ENCODE data around the gene CDK14.
"Not testable (repeated sequence)": the region's sequence is repeated elsewhere in the genome, so short reads cannot be mapped to it uniquely, and the experiment has no call there.

CDK14 gene

GRCh38 chr7:90928700-90929424 lies 332.7 kb downstream of the CDK14 start:
- not testable (repeated sequence) for DNase-seq

- DNase-seq, result no peak
These were observed 336.1 kb downstream of the CDK14 start for GRCh38 chr7:90931986-90932916.

- no peak for DNase-seq
These were observed 336.9 kb downstream of the CDK14 start for GRCh38 chr7:90933041-90933440.

- no peak for DNase-seq
These were observed 337.9 kb downstream of the CDK14 start for GRCh38 chr7:90933984-90934383.

GRCh38 chr7:90938371-90938770 lies 342.2 kb downstream of the CDK14 start:
- DNase-seq, result no peak

- no peak for DNase-seq
These were observed 343.5 kb downstream of the CDK14 start for GRCh38 chr7:90939666-90940065.

- no peak for DNase-seq
These were observed 347.9 kb downstream of the CDK14 start for GRCh38 chr7:90944021-90944420.

GRCh38 chr7:90945104-90945787 lies 349.1 kb downstream of the CDK14 start:
- DNase-seq, result no peak

GRCh38 chr7:90946730-90947501 lies 350.8 kb downstream of the CDK14 start:
- no peak for DNase-seq

GRCh38 chr7:90948085-90948484 lies 352.0 kb downstream of the CDK14 start:
- DNase-seq, result no peak

GRCh38 chr7:90951229-90951628 lies 355.1 kb downstream of the CDK14 start:
- DNase-seq, result no peak

GRCh38 chr7:90951986-90952954 lies 356.1 kb downstream of the CDK14 start:
- DNase-seq, result no peak

- DNase-seq, result no peak
These were observed 359.6 kb downstream of the CDK14 start for GRCh38 chr7:90955641-90956207.

- DNase-seq, result no peak
These were observed 361.8 kb downstream of the CDK14 start for GRCh38 chr7:90957883-90958282.

- no peak for DNase-seq
These were observed 362.5 kb downstream of the CDK14 start for GRCh38 chr7:90958647-90959046.

GRCh38 chr7:90961037-90961725 lies 365.1 kb downstream of the CDK14 start:
- DNase-seq, result no peak

GRCh38 chr7:90965211-90965610 lies 369.1 kb downstream of the CDK14 start:
- DNase-seq, result no peak

GRCh38 chr7:90966346-90966745 lies 370.2 kb downstream of the CDK14 start:
- no peak for DNase-seq

GRCh38 chr7:90968871-90969270 lies 372.8 kb downstream of the CDK14 start:
- no peak for DNase-seq

GRCh38 chr7:90972906-90973550 lies 376.9 kb downstream of the CDK14 start:
- DNase-seq, result no peak
